HG02623 (cell line): ENCODE measurements around the gene TOR2A.

Experiments used
- ATAC-seq: cut with Tn5 transposase; IDR thresholded peaks from one replicate; pipeline ENCODE4 v1.9.1; 2021; ENCODE audit warnings: moderate library complexity; ENCODE audit not compliant: unreplicated experiment

TOR2A gene

GRCh38 chr9:127700594-127701255 is 34.4 kb downstream of the TOR2A start:
- no peak for ATAC-seq

- ATAC-seq, result no peak
Observed at GRCh38 chr9:127700140-127700539, 35.0 kb downstream of the TOR2A start.

- peak; percentile 78 for ATAC-seq
Observed at GRCh38 chr9:127698985-127699670, 36.0 kb downstream of the TOR2A start.

- no peak for ATAC-seq
Observed at GRCh38 chr9:127698386-127698785, 36.7 kb downstream of the TOR2A start.

- no peak for ATAC-seq
Observed at GRCh38 chr9:127697575-127697974, 37.5 kb downstream of the TOR2A start.

GRCh38 chr9:127694890-127695720 is 40.0 kb downstream of the TOR2A start:
- no peak for ATAC-seq

GRCh38 chr9:127693697-127694096 is 41.4 kb downstream of the TOR2A start:
- ATAC-seq, result no peak

GRCh38 chr9:127693143-127693542 is 42.0 kb downstream of the TOR2A start:
- ATAC-seq, result no peak

GRCh38 chr9:127692071-127692470 is 43.0 kb downstream of the TOR2A start:
- no peak for ATAC-seq

- ATAC-seq, result no peak
Observed at GRCh38 chr9:127690735-127691134, 44.4 kb downstream of the TOR2A start.

GRCh38 chr9:127689329-127690000 is 45.6 kb downstream of the TOR2A start:
- no peak for ATAC-seq

- ATAC-seq, result no peak
Observed at GRCh38 chr9:127686461-127687393, 48.4 kb downstream of the TOR2A start.

- ATAC-seq, result no peak
Observed at GRCh38 chr9:127684576-127684975, 50.5 kb downstream of the TOR2A start.

- ATAC-seq, result no peak
Observed at GRCh38 chr9:127683723-127684122, 51.4 kb downstream of the TOR2A start.

- no peak for ATAC-seq
Observed at GRCh38 chr9:127682351-127683136, 52.5 kb downstream of the TOR2A start.
